HL-60/S4 treated with retinoic acid at 250 ng/mL for 4 days and 3 days (cell line): Measurements from ENCODE around the gene PLB1.

Experiments
- in situ Hi-C: fragments of 300-500 bp; cut with MboI; formaldehyde crosslinking; loops from 2 replicates; pipeline ENCODE4 v1.7.0; 2022; ENCODE audit warnings: low sequenced_read_pairs

The PLB1 gene

GRCh38 chr2:28557389-28558131, 61.7 kb downstream of the PLB1 start:
- in situ Hi-C loops = no loop called here

GRCh38 chr2:28558158-28558820, 62.4 kb downstream of the PLB1 start:
- in situ Hi-C loops = no loop called here

- in situ Hi-C loops = no loop called here
Measured at GRCh38 chr2:28558918-28559317, 63.1 kb downstream of the PLB1 start.

GRCh38 chr2:28563869-28564268, 68.0 kb downstream of the PLB1 start:
- in situ Hi-C loops = no loop called here

- in situ Hi-C loops = no loop called here
Measured at GRCh38 chr2:28564346-28564745, 68.5 kb downstream of the PLB1 start.

- in situ Hi-C loops = no loop called here
Measured at GRCh38 chr2:28565033-28565432, 69.2 kb downstream of the PLB1 start.

GRCh38 chr2:28565720-28566295, 69.9 kb downstream of the PLB1 start:
- in situ Hi-C loops = no loop called here

GRCh38 chr2:28566521-28567041, 70.7 kb downstream of the PLB1 start:
- in situ Hi-C loops = no loop called here

- in situ Hi-C loops = no loop called here
Measured at GRCh38 chr2:28567061-28567471, 71.2 kb downstream of the PLB1 start.

- in situ Hi-C loops = no loop called here
Measured at GRCh38 chr2:28568036-28568435, 72.2 kb downstream of the PLB1 start.

- in situ Hi-C loops = no loop called here
Measured at GRCh38 chr2:28568533-28568932, 72.7 kb downstream of the PLB1 start.

GRCh38 chr2:28570431-28570830, 74.6 kb downstream of the PLB1 start:
- in situ Hi-C loops = no loop called here

- in situ Hi-C loops = loop anchor here (25.0 kb wide), 1 partner anchor 636 kb away; no protein-coding TSS in a partner anchor
Measured at GRCh38 chr2:28576714-28577113, 80.9 kb downstream of the PLB1 start.

GRCh38 chr2:28577791-28578680, 82.2 kb downstream of the PLB1 start:
- in situ Hi-C loops = loop anchor here (25.0 kb wide), 1 partner anchor 634 kb away; no protein-coding TSS in a partner anchor

- in situ Hi-C loops = loop anchor here (25.0 kb wide), 1 partner anchor 634 kb away; no protein-coding TSS in a partner anchor
Measured at GRCh38 chr2:28578774-28579173, 82.9 kb downstream of the PLB1 start.

- in situ Hi-C loops = loop anchor here (25.0 kb wide), 1 partner anchor 633 kb away; no protein-coding TSS in a partner anchor
Measured at GRCh38 chr2:28579606-28580005, 83.7 kb downstream of the PLB1 start.

GRCh38 chr2:28580078-28580477, 84.2 kb downstream of the PLB1 start:
- in situ Hi-C loops = loop anchor here (25.0 kb wide), 1 partner anchor 632 kb away; no protein-coding TSS in a partner anchor

GRCh38 chr2:28581312-28581711, 85.5 kb downstream of the PLB1 start:
- in situ Hi-C loops = loop anchor here (25.0 kb wide), 1 partner anchor 631 kb away; no protein-coding TSS in a partner anchor

GRCh38 chr2:28582152-28582551, 86.3 kb downstream of the PLB1 start:
- in situ Hi-C loops = loop anchor here (25.0 kb wide), 1 partner anchor 630 kb away; no protein-coding TSS in a partner anchor

GRCh38 chr2:28582595-28582994, 86.7 kb downstream of the PLB1 start:
- in situ Hi-C loops = loop anchor here (25.0 kb wide), 1 partner anchor 630 kb away; no protein-coding TSS in a partner anchor
